Measurements from ENCODE around the gene GOLGA2. TPM values are rescaled to one million over a fixed set of nuclear protein-coding genes. Genes with fewer than 3 reads are reported as not detected.

Gene GOLGA2
- total RNA-seq, 1 donor from 2014 or later: 131 TPM

GRCh38 chr9:128257907-128258306, 17.9 kb downstream of the GOLGA2 start:
- no peak for DNase-seq

- DNase-seq: no peak
These were observed 18.6 kb downstream of the GOLGA2 start for GRCh38 chr9:128257086-128257825.

GRCh38 chr9:128254855-128255759, 20.7 kb downstream of the GOLGA2 start:
- peak; percentile 43 for DNase-seq

GRCh38 chr9:128254362-128254761, 21.4 kb downstream of the GOLGA2 start:
- no peak for DNase-seq

GRCh38 chr9:128253991-128254346, 21.8 kb downstream of the GOLGA2 start:
- DNase-seq: no peak

GRCh38 chr9:128253140-128253990, 22.4 kb downstream of the GOLGA2 start:
- DNase-seq: no peak

GRCh38 chr9:128252317-128253139, 23.3 kb downstream of the GOLGA2 start:
- no peak for DNase-seq

GRCh38 chr9:128251732-128252100, 24.1 kb downstream of the GOLGA2 start:
- DNase-seq: no peak

GRCh38 chr9:128250839-128251731, 24.7 kb downstream of the GOLGA2 start:
- DNase-seq: no peak

- DNase-seq: no peak
These were observed 25.6 kb downstream of the GOLGA2 start for GRCh38 chr9:128249908-128250838.

GRCh38 chr9:128249558-128249907, 26.3 kb downstream of the GOLGA2 start:
- no peak for DNase-seq

- DNase-seq: no peak
These were observed 28.5 kb downstream of the GOLGA2 start for GRCh38 chr9:128247226-128247803.

GRCh38 chr9:128246471-128246870, 29.3 kb downstream of the GOLGA2 start:
- DNase-seq: peak; percentile 47

- DNase-seq: peak; percentile 94
These were observed 30.2 kb downstream of the GOLGA2 start for GRCh38 chr9:128245421-128246151.

- DNase-seq: peak; percentile 96
These were observed 31.0 kb downstream of the GOLGA2 start for GRCh38 chr9:128244837-128245231.

GRCh38 chr9:128244091-128244836, 31.5 kb downstream of the GOLGA2 start:
- peak; percentile 69 for DNase-seq

GRCh38 chr9:128243215-128244018, 32.4 kb downstream of the GOLGA2 start:
- DNase-seq: peak; percentile 96
